Activated CD4-positive, CD25-positive, alpha-beta regulatory T cell treated with anti-CD3 and anti-CD28 coated beads, Interleukin-2, amount 50 U/mL, for 24 hours (primary cell): ENCODE data around the gene ZNF606.

Experiments used
- ATAC-seq, 2 donors: fragments of 150-1000 bp; cut with Tn5 transposase; one replicate each; pipeline ENCODE4 v1.10.0; 2021; ENCODE audit warnings: mild to moderate bottlenecking in 1 of 2, moderate library complexity in 1 of 2

ZNF606 gene

GRCh38 chr19:58002384-58003173, at the start of gene ZNF606:
ZNF606 (minus strand) TSS chr19:58002820; CDS start chr19:58001319, 1,501 bp downstream.
- ATAC-seq: peak; percentile 99

GRCh38 chr19:58052256-58052655, 49.6 kb upstream of the ZNF606 start:
- no peak for ATAC-seq

GRCh38 chr19:58047672-58048071, 45.1 kb upstream of the ZNF606 start:
- ATAC-seq: no peak

GRCh38 chr19:58046856-58047255, 44.2 kb upstream of the ZNF606 start:
- ATAC-seq: no peak

- no peak for ATAC-seq
Measured at GRCh38 chr19:58045411-58046050, 42.9 kb upstream of the ZNF606 start.

GRCh38 chr19:58044886-58045285, 42.3 kb upstream of the ZNF606 start:
- no peak for ATAC-seq

DNA sequence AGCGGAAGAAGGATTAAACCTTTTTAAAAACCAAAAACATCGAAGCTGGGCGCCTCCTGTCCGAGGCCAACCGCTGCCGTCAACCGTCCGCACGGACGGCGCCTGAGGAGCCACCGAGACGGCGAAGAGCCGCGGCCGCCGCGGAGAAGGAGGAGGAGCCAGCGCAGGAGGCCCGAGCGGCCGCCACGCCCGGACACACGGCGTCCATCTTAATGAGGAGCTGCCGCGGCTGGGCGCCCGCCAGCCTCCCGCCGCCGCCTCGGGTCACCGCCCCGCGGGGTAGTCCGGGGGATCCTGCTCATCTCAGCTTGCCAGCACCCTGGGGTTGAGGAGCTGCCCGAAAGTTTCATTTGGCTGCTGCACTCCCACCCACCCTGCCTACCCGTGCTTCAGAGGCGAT, 41.8 kb upstream of the ZNF606 start:
- no peak for ATAC-seq

DNA sequence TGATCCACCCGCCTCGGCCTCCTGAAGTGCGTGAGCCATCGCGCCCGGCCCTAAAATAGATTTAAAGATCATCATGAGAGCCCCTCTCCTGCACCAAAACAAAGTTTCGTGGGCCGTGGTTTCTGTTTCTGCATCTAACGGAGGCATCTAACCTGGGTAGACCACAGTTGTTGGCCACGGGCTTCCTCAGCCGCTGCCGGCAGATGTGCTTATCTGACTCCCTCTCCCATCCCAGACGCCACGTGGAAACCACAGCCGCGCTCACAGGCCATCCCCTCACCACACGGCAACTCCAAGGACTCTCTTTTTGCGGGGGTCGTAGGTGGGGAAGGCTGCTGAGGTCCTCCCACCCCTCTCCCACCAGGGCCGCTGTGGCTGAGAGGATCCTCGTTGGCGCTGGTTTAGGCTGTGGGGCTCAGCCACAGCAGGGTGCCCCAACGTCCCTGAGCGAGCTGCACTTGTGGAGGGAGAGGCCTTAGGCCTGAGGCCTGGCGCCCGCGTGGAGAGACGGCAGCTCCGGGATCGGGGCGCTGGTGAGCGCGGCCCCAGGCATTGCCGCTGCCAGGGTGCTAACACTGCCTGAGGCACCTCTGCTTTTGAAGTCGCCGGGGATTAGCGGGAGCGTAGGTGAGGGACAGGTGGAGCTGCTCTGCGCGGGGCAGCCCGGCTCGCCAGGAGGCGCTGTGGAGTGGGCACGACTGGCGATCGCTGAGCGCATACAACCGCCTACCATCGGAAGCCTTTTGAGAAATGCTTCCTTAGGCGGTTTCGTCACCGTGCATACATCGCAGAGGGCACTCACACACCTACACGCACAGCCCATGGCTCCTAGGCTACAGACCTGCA, 40.1 kb upstream of the ZNF606 start:
- ATAC-seq: no peak

DNA sequence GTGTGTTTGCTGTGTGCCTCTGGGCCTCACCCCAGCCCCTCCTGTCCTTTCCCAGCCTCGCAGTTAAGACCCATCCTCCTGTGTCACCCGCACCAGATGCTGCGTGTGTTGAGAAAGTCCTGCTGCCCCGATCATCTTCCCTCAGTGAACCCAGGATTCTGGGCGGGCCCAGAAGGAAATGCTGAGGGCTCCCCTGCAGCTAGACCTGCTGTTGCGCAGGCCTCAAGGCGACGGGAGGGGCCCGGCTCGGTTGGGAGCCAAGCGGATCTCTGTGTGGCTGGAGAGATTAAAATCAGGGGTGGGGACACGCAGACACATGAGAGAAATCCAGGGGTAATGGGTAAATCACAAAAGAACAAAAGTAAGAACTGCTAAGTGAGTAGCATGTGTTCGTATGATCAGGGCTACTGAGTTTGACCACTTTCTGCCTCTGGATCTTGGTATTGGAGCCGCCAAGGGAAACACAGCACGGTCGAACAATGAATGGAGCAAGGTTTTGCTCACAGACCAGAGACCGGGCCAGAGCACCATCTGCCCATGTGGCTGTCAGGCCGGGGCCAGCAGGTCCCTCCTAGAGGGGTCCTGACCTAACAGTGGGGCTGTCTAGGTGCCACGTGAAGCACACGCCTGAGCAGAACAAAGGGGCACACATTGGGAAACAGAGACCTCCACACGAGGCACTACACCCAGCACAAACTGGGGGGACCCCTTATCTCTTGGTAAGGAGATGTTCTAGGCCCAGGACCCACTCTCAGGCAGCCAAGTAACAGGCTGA, 38.3 kb upstream of the ZNF606 start:
- no peak for ATAC-seq

GRCh38 chr19:58038688-58039204, 36.1 kb upstream of the ZNF606 start:
- ATAC-seq: no peak

- ATAC-seq: no peak
Measured at GRCh38 chr19:58037927-58038687, 35.5 kb upstream of the ZNF606 start.

- ATAC-seq: no peak
Measured at GRCh38 chr19:58035863-58036262, 33.2 kb upstream of the ZNF606 start.

- ATAC-seq: no peak
Measured at GRCh38 chr19:58034477-58034793, 31.8 kb upstream of the ZNF606 start.

DNA sequence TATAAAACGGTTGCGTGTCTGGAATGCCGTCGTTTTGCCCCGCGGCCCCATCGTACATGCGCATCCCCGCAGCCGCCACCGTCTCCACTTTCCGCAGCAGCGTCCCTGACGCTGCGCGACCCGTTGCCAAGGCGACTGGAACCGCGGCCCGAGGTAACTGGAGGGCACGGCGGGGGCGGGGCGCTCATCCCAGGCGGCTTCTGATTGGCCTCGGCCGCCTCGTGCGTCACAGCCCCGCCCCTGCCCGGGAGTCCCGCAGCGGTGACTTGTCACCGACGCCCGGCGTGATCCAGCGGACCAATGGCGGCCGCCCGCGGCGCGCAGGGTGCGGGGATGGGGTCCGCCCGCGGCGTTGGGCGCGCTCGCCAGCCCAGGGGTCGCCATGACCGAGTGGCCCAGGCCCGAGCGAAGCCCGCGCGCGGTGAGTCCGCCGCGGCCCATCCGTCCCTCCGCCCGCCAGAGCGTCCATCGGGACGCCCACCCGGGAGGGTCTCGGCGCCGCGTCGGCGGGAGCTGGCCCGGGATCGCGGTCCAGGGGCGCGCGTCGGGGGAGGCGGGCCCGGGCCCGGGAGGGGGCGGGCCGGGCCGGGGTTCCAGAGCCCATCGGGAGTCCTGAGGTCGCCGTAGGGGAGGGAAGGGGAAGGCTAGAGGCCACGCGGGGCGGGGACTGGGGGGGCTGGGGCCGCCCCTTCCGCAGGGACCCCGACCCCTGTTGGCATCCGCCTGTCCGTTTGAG, 31.3 kb upstream of the ZNF606 start, which contains the start of gene ZSCAN1:
TSS of gene ZSCAN1 (plus strand) at position 285 of the 736 bp plus-strand sequence. CDS start 3,812 bp downstream, outside the sequence.
- ATAC-seq: peak in 1 of 2 donors; percentile 72

- ATAC-seq: no peak
Measured at GRCh38 chr19:58024661-58025060, 22.0 kb upstream of the ZNF606 start.

DNA sequence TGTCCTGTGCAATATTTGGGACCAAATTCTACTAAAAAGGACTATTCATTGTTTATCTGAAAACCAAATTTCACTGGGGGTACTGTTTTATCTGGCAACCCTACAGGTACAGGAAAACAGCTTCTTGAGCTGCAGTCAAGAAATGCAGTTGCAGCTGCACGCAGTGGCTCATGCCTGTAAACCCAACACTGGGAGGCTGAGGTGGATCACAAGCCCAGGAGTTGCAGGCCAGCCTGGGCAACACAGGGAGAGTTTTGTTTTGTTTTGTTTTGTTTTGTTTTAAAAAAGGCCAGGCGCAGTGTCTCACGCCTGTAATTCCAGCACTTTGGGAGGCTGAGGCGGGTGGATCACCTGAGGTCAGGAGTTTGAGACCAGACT, 19.7 kb upstream of the ZNF606 start:
- peak in 1 of 2 donors; percentile 19 for ATAC-seq

GRCh38 chr19:58021541-58022282, 19.1 kb upstream of the ZNF606 start:
- ATAC-seq: peak; percentile 86 to 92

- no peak for ATAC-seq
Measured at GRCh38 chr19:58020129-58020528, 17.5 kb upstream of the ZNF606 start.

DNA sequence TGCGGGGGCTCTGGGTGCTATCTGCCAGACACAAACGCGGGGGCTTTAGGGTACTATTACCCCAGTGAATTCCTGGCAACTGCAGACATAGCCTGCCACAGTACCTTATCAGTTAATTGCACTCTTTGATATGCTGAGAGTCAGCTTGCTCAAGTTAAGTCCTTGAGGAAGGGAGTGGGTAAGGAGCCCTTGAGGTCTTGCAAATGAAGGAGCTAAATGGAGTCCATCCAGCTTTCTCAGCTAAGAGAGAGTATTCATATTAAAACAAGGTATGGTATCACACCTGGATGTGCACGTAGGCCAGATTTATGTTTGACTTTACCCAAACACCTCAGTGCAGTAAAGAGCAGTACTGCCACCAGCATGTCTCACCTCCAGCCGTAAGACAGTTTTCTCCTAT, 11.5 kb upstream of the ZNF606 start:
- ATAC-seq: no peak

DNA sequence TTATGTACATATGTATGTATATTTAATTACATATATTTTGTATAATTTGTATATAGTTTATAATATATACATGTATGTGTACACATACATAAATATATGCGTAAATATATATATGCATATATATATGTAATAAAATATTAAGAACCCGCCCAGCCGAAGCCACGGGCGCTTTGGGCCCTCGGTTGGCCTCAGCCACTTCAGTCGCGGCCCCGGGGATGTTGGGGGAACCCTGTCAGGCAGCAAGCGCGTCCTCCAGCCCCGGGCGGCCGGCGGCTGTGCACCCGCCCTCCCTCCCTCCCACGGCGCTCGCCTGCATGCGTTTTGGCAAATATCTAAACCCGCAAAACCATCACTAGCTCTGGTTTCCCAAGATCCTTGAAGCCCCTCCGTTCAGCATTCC, 7.9 kb upstream of the ZNF606 start:
- ATAC-seq: no peak
